LNCaP clone FGC (cell line): Measurements from ENCODE around the gene COQ3.

Experiments used
- DNase-seq: peaks from one replicate; pipeline ENCODE4 v3.0.0-alpha.2; 2011; ENCODE audit warnings: low read depth
- H3K4me3 ChIP-seq: 2 replicates; pipeline ENCODE4 v1.5.1; 2011; ENCODE audit warnings: mild to moderate bottlenecking, low read depth, low read length, control low read depth
- TF ChIP-seq, protein P1 (sequence below): IDR thresholded peaks from 2 replicates; pipeline ENCODE4 v1.5.1; 2012; ENCODE audit warnings: mild to moderate bottlenecking; ENCODE audit not compliant: control insufficient read depth, insufficient read depth; ENCODE audit errors: extremely low read depth

COQ3 gene

GRCh38 chr6:99415446-99415845 lies 21.5 kb upstream of the COQ3 start:
- no peak overlapping the region for H3K4me3 ChIP-seq
- no peak for DNase-seq
- TF ChIP-seq, protein P1, sequence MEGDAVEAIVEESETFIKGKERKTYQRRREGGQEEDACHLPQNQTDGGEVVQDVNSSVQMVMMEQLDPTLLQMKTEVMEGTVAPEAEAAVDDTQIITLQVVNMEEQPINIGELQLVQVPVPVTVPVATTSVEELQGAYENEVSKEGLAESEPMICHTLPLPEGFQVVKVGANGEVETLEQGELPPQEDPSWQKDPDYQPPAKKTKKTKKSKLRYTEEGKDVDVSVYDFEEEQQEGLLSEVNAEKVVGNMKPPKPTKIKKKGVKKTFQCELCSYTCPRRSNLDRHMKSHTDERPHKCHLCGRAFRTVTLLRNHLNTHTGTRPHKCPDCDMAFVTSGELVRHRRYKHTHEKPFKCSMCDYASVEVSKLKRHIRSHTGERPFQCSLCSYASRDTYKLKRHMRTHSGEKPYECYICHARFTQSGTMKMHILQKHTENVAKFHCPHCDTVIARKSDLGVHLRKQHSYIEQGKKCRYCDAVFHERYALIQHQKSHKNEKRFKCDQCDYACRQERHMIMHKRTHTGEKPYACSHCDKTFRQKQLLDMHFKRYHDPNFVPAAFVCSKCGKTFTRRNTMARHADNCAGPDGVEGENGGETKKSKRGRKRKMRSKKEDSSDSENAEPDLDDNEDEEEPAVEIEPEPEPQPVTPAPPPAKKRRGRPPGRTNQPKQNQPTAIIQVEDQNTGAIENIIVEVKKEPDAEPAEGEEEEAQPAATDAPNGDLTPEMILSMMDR = no peak

DNA sequence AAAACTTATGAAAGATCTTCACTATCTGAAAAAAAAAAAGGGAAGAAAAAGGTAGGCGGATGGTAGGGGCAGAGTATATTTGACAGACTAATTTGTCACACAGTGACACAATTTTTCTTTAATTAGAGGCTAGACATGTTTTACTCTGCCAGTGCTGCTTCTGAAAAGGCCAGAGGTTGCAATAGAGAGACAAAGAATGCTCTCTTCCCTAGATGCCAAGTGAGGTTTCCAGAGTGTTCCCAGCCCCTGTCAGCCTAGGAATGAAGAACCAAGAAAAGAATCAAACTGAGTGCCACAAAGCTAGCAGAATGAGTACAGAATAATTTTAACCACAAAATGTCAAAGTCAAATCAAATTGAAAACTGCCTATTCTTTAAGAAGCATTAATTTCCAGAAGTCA lies 18.1 kb upstream of the COQ3 start:
- H3K4me3 ChIP-seq = no peak overlapping the region
- TF ChIP-seq, protein P1 = no peak
- no peak for DNase-seq

DNA sequence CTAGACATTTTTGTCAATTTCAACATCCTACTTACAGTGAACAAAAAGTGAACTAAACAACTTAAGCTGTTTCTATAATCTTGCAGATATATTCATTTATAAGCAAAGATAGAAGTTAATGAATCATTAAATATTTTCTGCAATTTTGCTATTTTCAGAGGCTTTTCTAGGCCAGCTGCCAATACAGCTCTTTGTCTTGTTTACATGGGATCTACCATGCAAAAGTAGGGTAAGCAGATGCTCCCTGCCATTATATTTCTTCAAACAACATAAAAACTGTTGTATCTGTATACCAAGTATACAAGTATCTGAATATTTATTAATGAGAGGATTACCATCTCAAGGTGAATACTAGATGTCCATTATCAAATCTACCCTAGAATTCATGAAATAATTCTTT lies 15.7 kb upstream of the COQ3 start:
- no peak overlapping the region for H3K4me3 ChIP-seq
- DNase-seq = no peak
- TF ChIP-seq, protein P1 = no peak

GRCh38 chr6:99407076-99407475 lies 13.1 kb upstream of the COQ3 start:
- no peak for DNase-seq
- TF ChIP-seq, protein P1 = no peak
- H3K4me3 ChIP-seq = no peak overlapping the region

DNA sequence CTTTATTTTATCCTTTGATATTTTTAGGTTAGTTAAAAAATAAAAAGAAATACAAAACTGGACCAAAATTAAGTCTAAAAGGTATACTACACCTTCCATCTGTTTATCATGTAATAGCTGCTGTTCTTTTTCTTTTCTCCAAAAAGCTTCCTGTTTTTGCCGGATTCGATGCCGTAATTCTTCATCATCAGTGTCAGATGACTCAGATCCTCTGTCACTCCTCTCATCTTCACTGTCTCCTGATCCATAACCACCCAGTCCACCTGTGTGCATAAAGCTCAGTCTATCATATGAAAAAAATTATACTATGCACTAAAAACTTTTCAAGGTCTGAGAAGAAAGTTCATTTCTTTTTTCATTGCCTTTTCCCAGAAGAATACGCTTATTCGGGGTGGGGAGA lies 8.5 kb upstream of the COQ3 start:
- TF ChIP-seq, protein P1 = no peak
- no peak overlapping the region for H3K4me3 ChIP-seq
- no peak for DNase-seq

- no peak for DNase-seq
- TF ChIP-seq, protein P1 = no peak
- no peak overlapping the region for H3K4me3 ChIP-seq
Observed at GRCh38 chr6:99397287-99397686, 3.3 kb upstream of the COQ3 start.

DNA sequence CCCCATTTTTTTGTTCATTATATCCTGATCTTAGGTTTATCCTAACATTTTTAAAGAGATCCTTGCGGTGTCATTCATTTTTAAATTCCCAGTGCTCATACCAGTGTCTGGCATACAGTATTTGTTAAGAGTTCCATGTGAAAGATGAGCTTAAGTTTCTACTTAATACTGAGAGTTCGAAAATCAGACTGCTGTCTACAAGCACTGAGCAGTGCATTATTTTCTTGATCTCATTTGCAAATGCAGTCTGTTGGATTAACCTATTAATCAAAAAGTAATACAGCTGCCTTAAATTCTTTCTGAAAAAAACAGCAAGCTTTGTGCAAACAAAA lies 663 bp downstream of the COQ3 start:
- DNase-seq = no peak
- peak overlapping the region; percentile 89 for H3K4me3 ChIP-seq
- TF ChIP-seq, protein P1 = no peak
